Osteocyte (in vitro differentiated cells): Measurements from ENCODE around the gene ARPC5. TPM values are rescaled to one million over a fixed set of nuclear protein-coding genes. Genes with fewer than 3 reads are reported as not detected.

Experiments
- DNase-seq: peaks from one replicate; pipeline ENCODE4 v3.0.0; 2021; ENCODE audit warnings: mixed read lengths; ENCODE audit not compliant: unreplicated experiment; ENCODE audit errors: extremely low spot score
- H3K27ac Mint-ChIP-seq: one replicate; pipeline ENCODE4 v1.8.0; 2021; ENCODE audit warnings: mild to moderate bottlenecking, mixed read lengths; ENCODE audit not compliant: unreplicated experiment
- H3K27me3 Mint-ChIP-seq: one replicate; pipeline ENCODE4 v1.8.0; 2021; ENCODE audit warnings: mixed read lengths; ENCODE audit not compliant: unreplicated experiment
- H3K36me3 Mint-ChIP-seq: one replicate; pipeline ENCODE4 v1.8.0; 2021; ENCODE audit warnings: mixed read lengths; ENCODE audit not compliant: unreplicated experiment
- H3K4me1 Mint-ChIP-seq: one replicate; pipeline ENCODE4 v1.8.0; 2021; ENCODE audit warnings: mixed read lengths; ENCODE audit not compliant: unreplicated experiment
- H3K4me3 Mint-ChIP-seq: one replicate; pipeline ENCODE4 v1.8.0; 2021; ENCODE audit warnings: mild to moderate bottlenecking, moderate library complexity, mixed read lengths; ENCODE audit not compliant: unreplicated experiment
- H3K9me3 Mint-ChIP-seq: one replicate; pipeline ENCODE4 v1.8.0; 2021; ENCODE audit warnings: mixed read lengths; ENCODE audit not compliant: unreplicated experiment
- CTCF ChIP-seq: fragments of 200-600 bp; sonication (generic); IDR thresholded peaks from 2 replicates; pipeline ENCODE4 v1.5.0; 2021; ENCODE audit warnings: antibody characterized with exemption, mild to moderate bottlenecking, moderate library complexity
- total RNA-seq: library from RNA; stranded (reverse); gene quantifications from 2 replicates; pipeline ENCODE4 v1.2.1, GENCODE V29; 2021

ARPC5 gene
- total RNA-seq, 1 donor from 2014 or later = 127 TPM

DNA sequence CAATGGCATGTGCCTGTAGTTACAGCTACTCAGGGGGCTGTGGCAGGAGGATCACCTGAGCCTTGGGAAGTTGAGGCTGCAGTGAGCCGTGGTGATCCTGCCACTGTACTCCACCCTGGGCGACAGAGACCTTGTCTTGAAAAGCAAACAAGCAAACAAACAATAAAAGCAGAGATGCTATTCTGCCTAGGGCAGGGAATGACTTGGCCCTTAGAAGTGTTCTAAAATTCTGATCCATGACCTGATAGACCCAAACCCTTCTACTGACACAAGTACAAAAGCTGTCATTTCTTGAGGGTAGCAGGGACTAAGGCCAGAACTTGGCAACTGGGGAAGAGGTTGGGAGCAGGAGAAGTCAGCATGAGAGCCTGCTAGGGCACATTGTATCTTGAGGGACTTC, 29.7 kb downstream of the ARPC5 start:
- peaks cover 54% of the 10 kb centered on the region for H3K4me1 Mint-ChIP-seq
- H3K36me3 Mint-ChIP-seq = no peaks in the 10 kb centered on the region
- H3K27me3 Mint-ChIP-seq = no peaks in the 10 kb centered on the region
- no peaks in the 10 kb centered on the region for H3K9me3 Mint-ChIP-seq
- peak overlapping the region; percentile 41 for H3K27ac Mint-ChIP-seq
- H3K4me3 Mint-ChIP-seq = no peak overlapping the region
- no peak for DNase-seq
- TF ChIP-seq CTCF = no peak

DNA sequence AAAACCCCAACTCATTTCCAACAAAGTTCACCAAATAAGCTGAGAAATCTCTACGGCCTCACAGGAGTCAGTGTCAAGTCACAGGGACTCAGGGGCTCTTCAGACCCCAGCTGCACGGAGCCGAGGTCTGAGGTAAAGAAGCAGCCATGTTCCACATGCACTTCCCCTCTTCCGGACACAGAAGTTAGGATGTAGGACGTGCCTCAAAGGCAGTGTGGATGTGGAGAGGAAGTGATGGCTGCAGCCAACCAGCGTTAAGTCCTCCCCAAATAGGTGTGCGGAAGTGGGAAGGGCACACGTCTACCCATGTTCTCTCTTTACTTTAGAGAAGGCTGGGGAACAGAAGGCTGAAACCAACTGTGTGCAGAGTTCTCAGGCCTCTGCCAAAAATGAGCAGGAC, 30.8 kb downstream of the ARPC5 start:
- H3K4me1 Mint-ChIP-seq = peaks cover 44% of the 10 kb centered on the region
- no peak for TF ChIP-seq CTCF
- no peaks in the 10 kb centered on the region for H3K27me3 Mint-ChIP-seq
- no peak for DNase-seq
- no peaks in the 10 kb centered on the region for H3K9me3 Mint-ChIP-seq
- no peak overlapping the region for H3K4me3 Mint-ChIP-seq
- peak overlapping the region; percentile 78 for H3K27ac Mint-ChIP-seq
- H3K36me3 Mint-ChIP-seq = no peaks in the 10 kb centered on the region

GRCh38 chr1:183604038-183604808, 31.4 kb downstream of the ARPC5 start:
- Mint-ChIP-seq H3K4me1 (peaks cover 38% of the 10 kb centered on the region), H3K27me3 (no peaks in the 10 kb centered on the region), H3K27ac (peak overlapping the region; percentile 78), H3K4me3 (no peak overlapping the region), H3K36me3 (no peaks in the 10 kb centered on the region), H3K9me3 (no peaks in the 10 kb centered on the region)
- no peak for DNase-seq
- TF ChIP-seq CTCF = no peak

- Mint-ChIP-seq H3K9me3 (no peaks in the 10 kb centered on the region), H3K36me3 (no peaks in the 10 kb centered on the region), H3K27me3 (no peaks in the 10 kb centered on the region), H3K4me3 (no peak overlapping the region), H3K4me1 (peaks cover 36% of the 10 kb centered on the region), H3K27ac (no peak overlapping the region)
- no peak for TF ChIP-seq CTCF
- DNase-seq = no peak
These were observed 33.1 kb downstream of the ARPC5 start for GRCh38 chr1:183602510-183602909.

DNA sequence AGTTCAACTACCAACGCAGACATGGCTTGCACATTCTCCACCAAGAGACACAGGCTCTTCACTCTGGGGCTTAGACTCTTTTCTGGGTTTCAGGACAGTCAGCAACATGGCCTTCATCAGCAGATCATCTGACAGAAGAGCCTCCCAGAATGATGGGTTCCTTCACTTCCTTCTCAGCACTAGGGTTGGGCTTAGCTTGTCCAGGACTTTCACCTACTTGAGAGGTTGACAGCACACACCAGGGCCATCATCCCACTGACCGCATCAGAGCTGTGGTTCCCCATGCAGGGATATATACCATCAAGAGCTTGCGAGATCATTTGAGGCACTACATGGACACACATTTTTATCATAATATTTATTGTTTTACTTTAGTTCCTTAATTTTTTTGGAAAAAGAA, 34.9 kb downstream of the ARPC5 start:
- Mint-ChIP-seq H3K27ac (no peak overlapping the region), H3K36me3 (no peaks in the 10 kb centered on the region), H3K27me3 (peaks cover 6% of the 10 kb centered on the region), H3K4me3 (no peak overlapping the region), H3K4me1 (peaks cover 32% of the 10 kb centered on the region), H3K9me3 (no peaks in the 10 kb centered on the region)
- no peak for DNase-seq
- no peak for TF ChIP-seq CTCF
